ENCODE measurements around the gene HINT2. TPM values are rescaled to one million over a fixed set of nuclear protein-coding genes. Genes with fewer than 3 reads are reported as not detected.

HINT2 gene
- total RNA-seq, 1 experiment from 2014 or later = 35.9 TPM

DNA sequence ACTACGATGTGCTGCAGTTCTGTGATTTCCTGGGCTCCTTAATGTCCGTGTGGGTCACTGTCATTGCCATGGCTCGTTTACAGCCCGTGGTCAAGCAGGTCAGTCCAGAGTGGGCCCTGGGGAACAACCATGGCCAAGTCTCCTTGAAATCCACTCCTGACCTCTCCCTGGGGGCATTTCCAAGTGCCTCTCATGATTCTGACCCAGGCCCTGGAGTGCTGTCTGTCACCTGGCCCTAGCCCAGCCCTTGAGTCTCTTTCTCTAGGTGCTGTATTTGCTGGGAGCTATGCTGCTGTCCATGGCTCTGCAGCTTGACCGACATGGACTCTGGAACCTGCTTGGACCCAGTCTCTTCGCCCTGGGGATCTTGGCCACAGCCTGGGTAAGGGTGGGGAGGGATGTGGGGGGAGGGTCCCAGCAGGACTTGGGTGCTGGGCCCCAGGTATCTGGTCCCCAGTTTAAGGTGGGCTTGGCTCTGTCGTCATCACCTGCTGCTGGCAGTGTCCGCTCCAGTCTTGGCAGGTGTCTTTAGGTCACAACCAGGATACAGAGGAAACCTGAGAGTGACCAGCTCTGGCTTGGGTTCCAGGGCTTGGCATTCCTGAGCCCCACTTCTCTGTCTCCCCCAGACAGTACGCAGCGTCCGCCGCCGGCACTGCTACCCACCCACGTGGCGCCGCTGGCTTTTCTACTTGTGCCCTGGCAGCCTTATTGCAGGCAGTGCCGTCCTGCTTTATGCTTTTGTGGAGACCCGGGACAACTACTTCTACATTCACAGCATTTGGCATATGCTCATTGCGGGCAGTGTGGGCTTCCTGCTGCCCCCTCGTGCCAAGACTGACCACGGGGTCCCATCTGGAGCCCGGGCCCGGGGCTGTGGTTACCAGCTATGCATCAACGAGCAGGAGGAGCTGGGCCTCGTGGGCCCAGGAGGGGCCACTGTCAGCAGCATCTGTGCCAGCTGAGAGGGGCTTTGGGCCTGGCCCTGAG is 38.3 kb upstream of the HINT2 start:
- no CpG with 5 or more reads among the region's 25 CpGs for WGBS (ENCODE audit: extremely low coverage, insufficient read length, low lambda C conversion rate)
- no peak overlapping the region for H4K91ac ChIP-seq (ENCODE audit: insufficient read length, low read depth, low read length)
- peak; percentile 15 for DNase-seq
- H3K4ac ChIP-seq (ENCODE audit: low read depth, low read length) = no peak overlapping the region
- no peak overlapping the region for H3K23ac ChIP-seq (ENCODE audit: insufficient read length, low read depth, low read length)
- no peak overlapping the region for H2BK120ac ChIP-seq (ENCODE audit: low read depth, low read length, poor library complexity, severe bottlenecking)
- no peaks in the 10 kb centered on the region for H3K79me2 ChIP-seq (ENCODE audit: insufficient read depth, low read length)
- no peak overlapping the region for H3K27ac ChIP-seq (ENCODE audit: insufficient read length, low read depth, low read length)
- Mint-ChIP-seq H3K27ac (peak overlapping the region in 1 of 3 experiments; percentile 32; a peak in 1 of 7 replicates), H3K27me3 (ENCODE audit: low read depth) (peaks cover 5% of the 10 kb centered on the region), H3K4me3 (no peak overlapping the region), H3K36me3 (ENCODE audit: insufficient read depth in 1 of 3, low read depth in 3 of 3) (peaks cover 0 to 2% (median 2%) of the 10 kb centered on the region in 3 experiments; a peak in 2 of 7 replicates), H3K4me1 (no peaks in the 10 kb centered on the region), H3K9me3 (no peaks in the 10 kb centered on the region)
- H2BK12ac ChIP-seq (ENCODE audit: insufficient read length, low read depth, low read length) = no peak overlapping the region
- H2AFZ ChIP-seq (ENCODE audit: low read length) = no peak overlapping the region
- no peak overlapping the region for H4K8ac ChIP-seq (replicated peaks; ENCODE audit: insufficient read length, low read depth, low read length)
- no peak overlapping the region for H3K56ac ChIP-seq (ENCODE audit: insufficient read length, low read depth, low read length)
- H3T11ph ChIP-seq (ENCODE audit: low read length) = no peak overlapping the region
- H4K5ac ChIP-seq (ENCODE audit: insufficient read length, low read depth, low read length) = no peak overlapping the region
- H3K4me2 ChIP-seq (ENCODE audit: insufficient read depth, insufficient read length, low read length) = no peak overlapping the region
- no peaks in the 10 kb centered on the region for H3K4me1 ChIP-seq (ENCODE audit: insufficient read depth, low read length)
- H3K9ac ChIP-seq (ENCODE audit: extremely low read depth, insufficient read length, low read length) = no peak overlapping the region
- no peak overlapping the region for H2BK5ac ChIP-seq (ENCODE audit: insufficient read length, low read length)
- H2BK20ac ChIP-seq (ENCODE audit: low read depth, low read length, poor library complexity, severe bottlenecking) = no peak overlapping the region
- H2AK5ac ChIP-seq (ENCODE audit: insufficient read length, low read length) = no peak overlapping the region
- no peaks in the 10 kb centered on the region for H3K27me3 ChIP-seq (ENCODE audit: insufficient read depth, low read length)
- no peak overlapping the region for H3K14ac ChIP-seq (ENCODE audit: insufficient read depth, low read length)
- no peak overlapping the region for H3K18ac ChIP-seq (ENCODE audit: insufficient read length, low read depth, low read length)
- no peaks in the 10 kb centered on the region for H3K79me1 ChIP-seq (ENCODE audit: insufficient read depth, low read depth, low read length, poor library complexity, severe bottlenecking)
- no peaks in the 10 kb centered on the region for H4K20me1 ChIP-seq (ENCODE audit: control insufficient read depth, insufficient read depth, insufficient read length)
- TF ChIP-seq, protein P1, sequence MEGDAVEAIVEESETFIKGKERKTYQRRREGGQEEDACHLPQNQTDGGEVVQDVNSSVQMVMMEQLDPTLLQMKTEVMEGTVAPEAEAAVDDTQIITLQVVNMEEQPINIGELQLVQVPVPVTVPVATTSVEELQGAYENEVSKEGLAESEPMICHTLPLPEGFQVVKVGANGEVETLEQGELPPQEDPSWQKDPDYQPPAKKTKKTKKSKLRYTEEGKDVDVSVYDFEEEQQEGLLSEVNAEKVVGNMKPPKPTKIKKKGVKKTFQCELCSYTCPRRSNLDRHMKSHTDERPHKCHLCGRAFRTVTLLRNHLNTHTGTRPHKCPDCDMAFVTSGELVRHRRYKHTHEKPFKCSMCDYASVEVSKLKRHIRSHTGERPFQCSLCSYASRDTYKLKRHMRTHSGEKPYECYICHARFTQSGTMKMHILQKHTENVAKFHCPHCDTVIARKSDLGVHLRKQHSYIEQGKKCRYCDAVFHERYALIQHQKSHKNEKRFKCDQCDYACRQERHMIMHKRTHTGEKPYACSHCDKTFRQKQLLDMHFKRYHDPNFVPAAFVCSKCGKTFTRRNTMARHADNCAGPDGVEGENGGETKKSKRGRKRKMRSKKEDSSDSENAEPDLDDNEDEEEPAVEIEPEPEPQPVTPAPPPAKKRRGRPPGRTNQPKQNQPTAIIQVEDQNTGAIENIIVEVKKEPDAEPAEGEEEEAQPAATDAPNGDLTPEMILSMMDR (conservative IDR thresholded peaks at IDR 0.05) = no peak
- H3K23me2 ChIP-seq (ENCODE audit: insufficient read length, low read depth, low read length, poor library complexity, severe bottlenecking) = no peaks in the 10 kb centered on the region
- H3K9me3 ChIP-seq (ENCODE audit: control insufficient read depth, low read depth, low read length) = no peaks in the 10 kb centered on the region
- no peak overlapping the region for H2BK15ac ChIP-seq (ENCODE audit: low read depth, low read length)

All from H9 (cell line).